ENCODE measurements around the gene RBM19. TPM values are rescaled to one million over a fixed set of nuclear protein-coding genes. Genes with fewer than 3 reads are reported as not detected.
"Not testable (repeated sequence)": the region's sequence is repeated elsewhere in the genome, so short reads cannot be mapped to it uniquely, and the experiment has no call there.

The RBM19 gene
- polyA plus RNA-seq, 1 donor from 2014 or later, result 16.5 TPM

- peaks cover 8% of the 10 kb centered on the region for H3K36me3 Mint-ChIP-seq
- no peak overlapping the region for H3K27ac Mint-ChIP-seq
- peaks cover 0 to 4% (median 0%) of the 10 kb centered on the region in 3 donors for H3K4me1 Mint-ChIP-seq
- no peak overlapping the region for H3K4me3 Mint-ChIP-seq
- no peaks in the 10 kb centered on the region for H3K9me3 Mint-ChIP-seq
- H3K27me3 Mint-ChIP-seq, result no peaks in the 10 kb centered on the region
These were observed 54.0 kb downstream of the RBM19 start for GRCh38 chr12:113911971-113912759.

- no peak overlapping the region for H3K27ac Mint-ChIP-seq
- no peaks in the 10 kb centered on the region for H3K27me3 Mint-ChIP-seq
- H3K36me3 Mint-ChIP-seq, result peaks cover 6% of the 10 kb centered on the region
- no peaks in the 10 kb centered on the region for H3K9me3 Mint-ChIP-seq
- H3K4me3 Mint-ChIP-seq, result no peak overlapping the region
- peaks cover 0 to 5% (median 0%) of the 10 kb centered on the region in 3 donors for H3K4me1 Mint-ChIP-seq
These were observed 55.3 kb downstream of the RBM19 start for GRCh38 chr12:113910751-113911272.

GRCh38 chr12:113909776-113910420, 56.2 kb downstream of the RBM19 start:
- Mint-ChIP-seq H3K4me3 (no peak overlapping the region), H3K36me3 (peaks cover 8% of the 10 kb centered on the region), H3K27me3 (no peaks in the 10 kb centered on the region), H3K4me1 (peaks cover 0 to 9% (median 0%) of the 10 kb centered on the region in 3 donors), H3K27ac (no peak overlapping the region), H3K9me3 (no peaks in the 10 kb centered on the region)

- Mint-ChIP-seq H3K27ac (no peak overlapping the region), H3K4me1 (peaks cover 0 to 9% (median 0%) of the 10 kb centered on the region in 3 donors), H3K27me3 (no peaks in the 10 kb centered on the region), H3K36me3 (peaks cover 10% of the 10 kb centered on the region), H3K9me3 (no peaks in the 10 kb centered on the region), H3K4me3 (no peak overlapping the region)
These were observed 57.5 kb downstream of the RBM19 start for GRCh38 chr12:113908584-113909100.

- no peak overlapping the region for H3K27ac Mint-ChIP-seq
- H3K4me3 Mint-ChIP-seq, result no peak overlapping the region
- peaks cover 0 to 9% (median 0%) of the 10 kb centered on the region in 3 donors for H3K4me1 Mint-ChIP-seq
- no peaks in the 10 kb centered on the region for H3K9me3 Mint-ChIP-seq
- H3K27me3 Mint-ChIP-seq, result no peaks in the 10 kb centered on the region
- peaks cover 10% of the 10 kb centered on the region for H3K36me3 Mint-ChIP-seq
These were observed 58.5 kb downstream of the RBM19 start for GRCh38 chr12:113907446-113908180.

DNA sequence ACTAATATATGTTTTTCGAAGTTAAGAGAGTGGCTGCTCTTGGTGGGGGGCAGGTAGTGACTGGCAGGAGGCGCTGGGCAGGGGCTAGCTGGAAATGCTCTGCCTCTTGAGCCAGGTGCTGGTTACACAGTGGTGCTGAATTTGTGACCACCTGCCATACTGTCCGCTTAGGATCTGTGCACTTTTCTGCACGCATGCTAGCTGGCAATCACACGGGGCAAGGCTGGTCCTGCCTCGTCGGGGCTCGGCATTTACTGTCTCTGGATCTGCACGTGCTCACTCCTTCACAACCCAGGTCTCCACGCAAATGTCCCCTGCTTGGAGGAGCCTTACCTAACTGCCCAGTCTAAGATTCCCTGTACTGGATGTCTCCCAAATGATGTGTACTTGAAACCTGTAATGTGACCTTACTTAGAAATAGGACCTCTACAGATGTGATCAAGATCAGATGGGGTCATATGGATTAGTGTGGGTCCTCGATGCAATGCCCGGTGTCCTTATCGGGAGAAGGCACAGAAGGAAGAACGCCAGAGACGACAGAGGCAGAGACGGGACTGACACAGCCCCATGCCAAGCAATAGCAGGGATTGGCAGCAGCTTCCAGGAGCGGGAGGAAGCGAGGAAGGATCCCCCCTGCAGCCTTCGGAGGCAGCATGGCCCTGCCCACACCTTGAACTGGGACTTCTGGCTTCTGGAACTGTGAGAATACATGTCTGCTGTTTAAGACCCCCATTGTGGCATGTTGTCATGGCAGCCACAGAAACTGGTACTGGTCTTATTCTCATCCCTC, 59.5 kb downstream of the RBM19 start:
- H3K9me3 Mint-ChIP-seq, result no peaks in the 10 kb centered on the region
- no peak overlapping the region for H3K4me3 Mint-ChIP-seq
- H3K4me1 Mint-ChIP-seq, result peaks cover 0 to 7% (median 0%) of the 10 kb centered on the region in 3 donors
- no peak overlapping the region for H3K27ac Mint-ChIP-seq
- H3K36me3 Mint-ChIP-seq, result peaks cover 13% of the 10 kb centered on the region
- H3K27me3 Mint-ChIP-seq, result no peaks in the 10 kb centered on the region

DNA sequence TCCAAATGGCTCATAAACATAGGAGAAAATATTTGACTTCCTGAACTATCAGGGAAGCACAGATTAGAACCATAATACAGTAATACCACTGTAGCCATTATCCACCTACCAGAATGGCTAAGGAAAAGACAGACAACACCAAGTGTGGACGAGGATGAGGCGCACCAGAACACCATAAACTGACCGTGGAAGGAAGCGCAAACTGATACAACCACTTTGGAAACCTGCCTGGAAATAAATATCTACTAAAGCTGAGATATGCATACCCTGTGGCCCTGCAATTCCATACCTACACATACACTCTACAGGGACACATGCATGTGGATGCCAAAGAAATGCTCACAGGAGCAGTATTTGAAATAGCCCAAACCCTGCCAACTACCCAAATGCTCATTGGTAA, 60.3 kb downstream of the RBM19 start:
- Mint-ChIP-seq H3K27ac (no peak overlapping the region), H3K4me3 (no peak overlapping the region), H3K27me3 (no peaks in the 10 kb centered on the region), H3K9me3 (no peaks in the 10 kb centered on the region), H3K4me1 (peaks cover 0 to 7% (median 0%) of the 10 kb centered on the region in 3 donors), H3K36me3 (peaks cover 13% of the 10 kb centered on the region)

- no peaks in the 10 kb centered on the region for H3K9me3 Mint-ChIP-seq
- no peak overlapping the region for H3K4me3 Mint-ChIP-seq
- peaks cover 0 to 5% (median 0%) of the 10 kb centered on the region in 3 donors for H3K4me1 Mint-ChIP-seq
- no peaks in the 10 kb centered on the region for H3K27me3 Mint-ChIP-seq
- peaks cover 10% of the 10 kb centered on the region for H3K36me3 Mint-ChIP-seq
- peak overlapping the region in 1 of 3 donors; percentile 19 for H3K27ac Mint-ChIP-seq
These were observed 62.7 kb downstream of the RBM19 start for GRCh38 chr12:113903381-113903863.

DNA sequence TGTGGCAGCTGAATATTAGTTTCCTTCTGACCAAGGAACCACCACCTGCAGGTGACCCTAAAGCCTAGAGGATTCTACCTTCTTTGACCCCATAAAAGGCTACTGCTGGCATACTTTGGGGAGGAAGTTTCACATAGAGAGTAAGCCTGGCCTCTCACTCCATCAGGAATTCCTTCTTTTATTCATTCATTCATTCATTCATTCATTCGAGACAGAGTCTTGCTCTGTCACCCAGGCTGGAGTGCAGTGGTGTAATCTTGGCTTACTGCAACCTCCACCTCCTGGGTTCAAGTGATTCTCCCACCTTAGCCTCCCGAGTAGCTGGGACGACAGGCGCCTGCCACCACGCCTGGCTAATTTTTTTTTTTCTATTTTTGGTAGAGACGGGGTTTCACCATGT, 64.8 kb downstream of the RBM19 start:
- H3K4me3 Mint-ChIP-seq, H3K9me3 Mint-ChIP-seq, H3K4me1 Mint-ChIP-seq, H3K27me3 Mint-ChIP-seq, H3K27ac Mint-ChIP-seq: not testable (repeated sequence)
- H3K36me3 Mint-ChIP-seq, result peaks cover 15% of the 10 kb centered on the region

- Mint-ChIP-seq H3K27me3 (no peaks in the 10 kb centered on the region), H3K27ac (no peak overlapping the region), H3K9me3 (no peaks in the 10 kb centered on the region), H3K36me3 (peaks cover 14% of the 10 kb centered on the region), H3K4me3 (no peak overlapping the region), H3K4me1 (peaks cover 0 to 4% (median 0%) of the 10 kb centered on the region in 3 donors)
These were observed 65.4 kb downstream of the RBM19 start for GRCh38 chr12:113900716-113901115.

GRCh38 chr12:113899561-113900471, 66.3 kb downstream of the RBM19 start:
- H3K27ac Mint-ChIP-seq, result peak overlapping the region in 1 of 3 donors; percentile 5

GRCh38 chr12:113899042-113899560, 67.0 kb downstream of the RBM19 start:
- Mint-ChIP-seq H3K4me3 (no peak overlapping the region), H3K27me3 (no peaks in the 10 kb centered on the region), H3K27ac (peak overlapping the region in 1 of 3 donors; percentile 5), H3K4me1 (no peaks in the 10 kb centered on the region), H3K36me3 (peaks cover 11% of the 10 kb centered on the region), H3K9me3 (no peaks in the 10 kb centered on the region)

More at GRCh38 chr12:113899561-113900471, 66.3 kb downstream of the RBM19 start:
- no peak overlapping the region for H3K4me3 Mint-ChIP-seq
- no peaks in the 10 kb centered on the region for H3K9me3 Mint-ChIP-seq
- H3K27me3 Mint-ChIP-seq, result no peaks in the 10 kb centered on the region
- H3K4me1 Mint-ChIP-seq, result no peaks in the 10 kb centered on the region
- peaks cover 13% of the 10 kb centered on the region for H3K36me3 Mint-ChIP-seq

GRCh38 chr12:113898466-113898865, 67.7 kb downstream of the RBM19 start:
- no peaks in the 10 kb centered on the region for H3K4me1 Mint-ChIP-seq
- H3K36me3 Mint-ChIP-seq, result peaks cover 11% of the 10 kb centered on the region
- H3K4me3 Mint-ChIP-seq, result no peak overlapping the region
- H3K27me3 Mint-ChIP-seq, result no peaks in the 10 kb centered on the region
- H3K27ac Mint-ChIP-seq, result no peak overlapping the region
- no peaks in the 10 kb centered on the region for H3K9me3 Mint-ChIP-seq

All from IgD-negative memory B cell (primary cell).